GM12878 (cell line): ENCODE measurements around the gene RPL38. TPM values are rescaled to one million over a fixed set of nuclear protein-coding genes. Genes with fewer than 3 reads are reported as not detected.

Experiments
- ATAC-seq: fragments of 200-7000 bp; cut with Tn5 transposase; 3 replicates; pipeline ENCODE4 v1.9.1; 2020; ENCODE audit warnings: mild to moderate bottlenecking, moderate library complexity
- BruUV-seq: library from RNA; stranded (reverse); fragments of 400-500 nt; replicated peaks from 2 replicates; lab custom pipeline; 2021; lab: Mats Ljungman, UMichigan
- CTCF ChIA-PET: fragments of 300-600 bp; sonication (Branson Sonifier 250); formaldehyde crosslinking; extraction: SDS; loops from one replicate; lab custom pipeline; 2021; ENCODE audit warnings: inconsistent platforms; lab: Yijun Ruan, JAX
- POLR2A ChIA-PET: fragments of 350-600 bp; formaldehyde crosslinking; extraction: SDS; loops from one replicate; lab custom pipeline; 2021; ENCODE audit warnings: inconsistent platforms; lab: Charles Lee
- RAD21 ChIA-PET: fragments of 300-600 bp; sonication (Branson Sonifier 250); formaldehyde crosslinking; loops from one replicate; lab custom pipeline; 2023; ENCODE audit warnings: antibody characterized with exemption; ENCODE audit not compliant: unreplicated experiment; lab: Charles Lee
- SMC1A ChIA-PET: fragments of 300-600 bp; sonication (Branson Sonifier 250); formaldehyde crosslinking; loops from one replicate; lab custom pipeline; 2023; ENCODE audit not compliant: unreplicated experiment, uncharacterized antibody; lab: Charles Lee
- DNase-seq: peaks from one replicate; pipeline ENCODE4 v3.0.0-alpha.2; 2011; ENCODE audit warnings: low read depth, low spot score
- FAIRE-seq: peaks from 3 replicates; lab custom pipeline; 2011; peaks lifted over from hg19 to GRCh38; lab: Jason Lieb, UNC
- H2AFZ ChIP-seq: 2 replicates; pipeline ENCODE4 v1.6.0; 2011; ENCODE audit warnings: low read depth, low read length, control low read depth; ENCODE audit not compliant: control insufficient read depth
- H3K27ac ChIP-seq: 2 replicates; pipeline ENCODE4 v1.5.1; 2011; ENCODE audit warnings: control low read depth; ENCODE audit not compliant: control insufficient read depth, insufficient read depth
- H3K27me3 ChIP-seq, 2 experiments: replicated peaks in 1 of 2; 2 replicates each; pipeline versions ENCODE4 v1.6.0 to v1.6.1; 2011; ENCODE audit warnings: low read length in 1 of 2; ENCODE audit not compliant: control insufficient read depth in 2 of 2, insufficient read depth in 2 of 2
- H3K36me3 ChIP-seq, 2 experiments: 2 replicates each; pipeline ENCODE4 v1.5.1; 2011; ENCODE audit warnings: low read length in 1 of 2; ENCODE audit not compliant: control insufficient read depth in 2 of 2, insufficient read depth in 2 of 2
- H3K4me1 ChIP-seq: 2 replicates; pipeline ENCODE4 v1.6.1; 2011; ENCODE audit warnings: mild to moderate bottlenecking, low read length, moderate library complexity, mixed read lengths; ENCODE audit not compliant: control insufficient read depth, insufficient read depth
- H3K4me2 ChIP-seq: 2 replicates; pipeline ENCODE4 v1.6.0; 2011; ENCODE audit warnings: control low read depth; ENCODE audit not compliant: control insufficient read depth, insufficient read depth
- H3K4me3 ChIP-seq: fragments of 200-600 bp; sonication (generic); 2 replicates; pipeline ENCODE4 v1.5.1; 2016
- H3K79me2 ChIP-seq: 2 replicates; pipeline ENCODE4 v1.6.0; 2011; ENCODE audit warnings: low read length; ENCODE audit not compliant: control insufficient read depth, insufficient read depth
- H3K9ac ChIP-seq: 2 replicates; pipeline ENCODE4 v1.8.0; 2011; ENCODE audit warnings: low read length, control low read depth, mixed read lengths; ENCODE audit not compliant: control insufficient read depth, insufficient read depth
- H3K9me3 ChIP-seq: replicated peaks from 3 replicates; pipeline ENCODE4 v1.5.1; 2011; ENCODE audit warnings: mild to moderate bottlenecking, low read length; ENCODE audit not compliant: control insufficient read depth, insufficient read depth
- H4K20me1 ChIP-seq: 2 replicates; pipeline ENCODE4 v1.6.0; 2011; ENCODE audit not compliant: control insufficient read depth, insufficient read depth
- ATF7 ChIP-seq: fragments of 450-650 bp; IDR thresholded peaks from 2 replicates; pipeline ENCODE4 v1.6.1; 2016; ENCODE audit warnings: low read depth, mild to moderate bottlenecking
- CHD2 ChIP-seq: IDR thresholded peaks from 2 replicates; pipeline ENCODE4 v1.6.1; 2011; ENCODE audit warnings: low read depth, low read length, improper control_type of control experiment, borderline replicate concordance
- FOS ChIP-seq: IDR thresholded peaks from 3 replicates; pipeline ENCODE4 v1.6.1; 2011; ENCODE audit warnings: borderline replicate concordance; ENCODE audit not compliant: insufficient read length; ENCODE audit errors: extremely low read depth
- NR2C2 ChIP-seq: IDR thresholded peaks from 2 replicates; pipeline ENCODE4 v1.6.1; 2011; ENCODE audit warnings: borderline replicate concordance, low read depth; ENCODE audit not compliant: control insufficient read depth, insufficient read length
- PAX8 ChIP-seq: fragments of 450-650 bp; IDR thresholded peaks from 2 replicates; pipeline ENCODE4 v1.6.1; 2017; ENCODE audit warnings: mild to moderate bottlenecking, moderate library complexity
- PML ChIP-seq: IDR thresholded peaks from 2 replicates; pipeline ENCODE4 v1.6.1; 2012; ENCODE audit warnings: low read length, inconsistent platforms
- SMAD5 ChIP-seq: IDR thresholded peaks from 2 replicates; pipeline ENCODE4 v1.6.1; 2016; ENCODE audit warnings: antibody characterized with exemption, low read depth
- SP1 ChIP-seq: IDR thresholded peaks from one replicate; pipeline ENCODE4 v1.6.1; 2011; ENCODE audit warnings: low read depth, low read length
- ZNF274 ChIP-seq: IDR thresholded peaks from one replicate; pipeline ENCODE4 v1.8.0; 2011; ENCODE audit not compliant: insufficient read length, insufficient read depth
- whole genome bisulfite sequencing: methylation state at CpG from one replicate; pipeline ENCODE4 v1.1.6; 2016; ENCODE audit warnings: low lambda C conversion rate; ENCODE audit not compliant: insufficient replicate concordance, insufficient coverage; ENCODE audit errors: missing lambda C conversion rate; 5-methylcytosine and 5-hydroxymethylcytosine counted together
- in situ Hi-C: fragments of 300-500 bp; cut with MboI; formaldehyde crosslinking; loops from 9 replicates; pipeline ENCODE4 v1.14.3; 2018; ENCODE audit warnings: mixed read lengths
- intact Hi-C: fragments of 100-400 bp; cut with micrococcal nuclease; formaldehyde crosslinking; loops from one replicate; pipeline ENCODE4 v1.14.2; 2022; ENCODE audit not compliant: unreplicated experiment
- polyA plus RNA-seq, 11 experiments: library from polyadenylated mRNA; depleted of rRNA in 4 of 11; unstranded in 6 of 11; stranded (reverse) in 5 of 11; fragments of >200 nt; fragmentation: Nextera tagmentation in 4 of 11; fragmentation: Illumina TruSeq in 1 of 11; extraction: Ambion mirVana in 4 of 11; extraction: Trizol in 1 of 11; gene quantifications; 1 replicate in 1 of 11; 2 replicates in 10 of 11; pipeline versions ENCODE4 v1.2.1 to v1.2.3, GENCODE V29; 2011 to 2016; ENCODE audit warnings: inconsistent platforms in 2 of 11, missing spikeins in 2 of 11, low read depth in 1 of 11
- total RNA-seq, 4 experiments: library from RNA; depleted of rRNA in 3 of 4; stranded (reverse); fragments of >200 nt in 3 of 4; fragmentation: Illumina TruSeq in 1 of 4; extraction: Trizol in 1 of 4; gene quantifications; 2 replicates each; pipeline versions ENCODE4 v1.2.1 to v1.2.3, GENCODE V29; 2013 to 2021

RPL38 gene
- total and polyA plus RNA-seq, 10 of the 15 experiments (the other 5 are each of a cell fraction or from before 2014, with no cell fraction given): 1,318 to 4,938 (median 2,673) TPM

- POLR2A ChIA-PET: interaction anchor here (0.6 to 2.1 kb wide), 5 partner anchors 9 to 161 kb away, joined by 3 to 7 read pairs (median 3); no protein-coding TSS in a partner anchor
- in situ Hi-C loops: loop anchor here (10.0 kb wide), 1 partner anchor 60 kb away; the partner anchor contains the start of gene DNAI2
- peak overlapping the region; percentile 77 for H3K4me3 ChIP-seq
- peaks cover 3% of the 10 kb centered on the region; the same call in 1 of the 2 replicates for H4K20me1 ChIP-seq
- CTCF ChIA-PET: interaction anchor here (0.8 to 3.4 kb wide), 3 partner anchors 11 to 83 kb away, joined by 3 to 25 read pairs (median 12); partner anchors contain the start of gene RPL38
- 79% methylated on average over 14 of the region's 16 CpGs for WGBS
- no peak for FAIRE-seq
- peak overlapping the region; percentile 53 for H3K9ac ChIP-seq
- DNase-seq: no peak
- H2AFZ ChIP-seq: no peak overlapping the region
- no peaks in the 10 kb centered on the region for H3K27me3 ChIP-seq
- SMC1A ChIA-PET: no interaction called here
- intact Hi-C loops: loop anchor here (5.0 kb wide), 1 partner anchor 68 kb away; no protein-coding TSS in a partner anchor
- peak overlapping the region; percentile 75; the same call in 1 of the 2 replicates for H3K4me2 ChIP-seq
- peaks cover 15% of the 10 kb centered on the region for H3K79me2 ChIP-seq
- H3K9me3 ChIP-seq: no peaks in the 10 kb centered on the region
- ATAC-seq: no peak
- no TSS peak for BruUV-seq
- TF ChIP-seq PAX8 (no peak), ZNF274 (no peak), SP1 (no peak), SMAD5 (no peak), FOS (no peak), PML (no peak), CHD2 (no peak), ATF7 (no peak), NR2C2 (no peak)
- peaks cover 28% of the 10 kb centered on the region for H3K4me1 ChIP-seq
- peaks cover 7 to 9% of the 10 kb centered on the region in 2 experiments for H3K36me3 ChIP-seq
- RAD21 ChIA-PET: interaction anchor here (1.9 kb wide), 1 partner anchor 82 kb away, joined by 10 read pairs; no protein-coding TSS in a partner anchor
- no peak overlapping the region; the same call in 1 of the 2 replicates for H3K27ac ChIP-seq
Measured at GRCh38 chr17:74214484-74215341, 11.2 kb downstream of the RPL38 start.
